NCI-H2081 treated with DMSO at 0.1 percent for 48 hours (cell line): Measurements from ENCODE around the gene COL23A1.

Experiments used
- DNase-seq: peaks from one replicate; lab custom pipeline; 2025; lab: John Stamatoyannopoulos, UW

Gene COL23A1

GRCh38 chr5:178297751-178298150 lies 292.4 kb downstream of the COL23A1 start:
- no peak for DNase-seq

DNA sequence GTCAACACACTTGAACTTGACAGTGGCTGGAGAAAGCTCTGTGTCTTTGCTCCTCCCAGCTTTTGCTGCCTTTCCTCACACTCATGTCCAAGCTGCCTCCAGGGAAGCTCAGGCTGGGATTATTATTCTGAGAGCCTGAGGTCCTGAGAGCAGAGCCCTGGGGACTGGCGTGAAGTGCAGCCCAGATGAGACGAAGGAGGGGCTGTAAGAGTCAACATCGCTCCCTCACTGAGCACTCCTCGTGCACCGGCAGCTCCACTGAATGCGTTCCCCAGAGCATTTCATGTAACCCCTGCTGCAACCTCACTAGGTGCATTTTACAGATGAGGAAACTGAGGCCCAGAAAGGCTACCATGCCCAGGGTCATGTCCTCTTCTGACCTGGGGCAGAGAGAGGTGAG lies 294.1 kb downstream of the COL23A1 start:
- DNase-seq, result no peak

DNA sequence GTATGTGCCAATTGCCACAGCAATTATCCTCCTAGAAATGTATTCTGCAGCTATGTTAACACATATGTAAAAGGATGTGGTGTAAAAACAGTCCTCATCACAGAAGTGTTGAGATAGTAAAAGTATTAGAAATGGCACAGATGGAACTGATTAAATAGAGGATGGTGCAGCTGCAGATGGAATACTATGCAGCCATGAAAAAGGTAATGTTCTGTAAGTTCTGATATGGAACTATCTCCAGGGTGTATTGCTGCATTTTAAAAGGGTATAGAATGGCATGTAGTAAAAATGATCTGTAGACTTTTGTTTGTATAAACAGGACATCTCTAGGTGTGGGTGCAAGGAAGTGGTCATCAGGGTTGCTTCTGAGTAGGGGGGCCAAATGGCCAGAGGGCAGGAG lies 294.6 kb downstream of the COL23A1 start:
- no peak for DNase-seq

- no peak for DNase-seq
Measured at GRCh38 chr5:178293815-178294214, 296.4 kb downstream of the COL23A1 start.

DNA sequence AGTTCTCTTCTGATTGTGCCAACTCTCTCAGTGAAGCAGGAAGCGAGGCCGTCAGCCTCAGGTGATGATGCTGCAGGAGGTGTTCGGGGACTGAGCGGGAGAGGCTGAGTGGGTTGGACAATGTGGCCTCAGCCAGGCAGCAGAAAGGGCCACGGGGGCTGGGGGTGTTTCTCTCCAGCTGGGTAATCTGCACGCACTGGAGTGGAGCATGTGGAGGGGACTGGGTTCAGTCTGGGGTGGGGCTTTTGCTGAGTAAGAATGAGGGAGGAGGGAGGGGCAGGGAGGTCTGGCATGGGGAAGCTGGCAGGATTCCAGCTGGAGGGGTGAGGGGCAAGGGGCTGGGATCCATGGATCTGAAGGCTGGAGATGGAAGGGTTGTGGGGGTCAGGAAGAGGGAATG lies 296.8 kb downstream of the COL23A1 start:
- DNase-seq, result no peak

DNA sequence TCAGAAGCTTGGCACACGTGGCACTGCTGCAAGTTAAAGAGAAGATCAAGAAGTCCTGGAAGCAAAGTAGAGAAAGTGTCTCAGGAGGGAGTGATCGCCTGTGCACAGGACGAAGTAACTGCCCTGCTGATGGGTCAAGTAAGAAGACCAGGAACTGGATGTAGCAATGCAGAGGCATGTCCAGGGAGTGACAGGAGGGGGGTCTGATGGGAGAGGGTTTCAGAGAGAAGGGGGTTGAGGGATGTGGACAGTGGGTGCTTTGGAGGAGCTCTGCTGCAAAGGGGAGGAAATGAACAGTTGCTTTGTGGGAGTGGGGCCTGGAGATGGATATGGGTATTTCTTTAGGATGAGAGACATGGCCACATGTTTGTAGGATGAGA lies 297.4 kb downstream of the COL23A1 start:
- no peak for DNase-seq

DNA sequence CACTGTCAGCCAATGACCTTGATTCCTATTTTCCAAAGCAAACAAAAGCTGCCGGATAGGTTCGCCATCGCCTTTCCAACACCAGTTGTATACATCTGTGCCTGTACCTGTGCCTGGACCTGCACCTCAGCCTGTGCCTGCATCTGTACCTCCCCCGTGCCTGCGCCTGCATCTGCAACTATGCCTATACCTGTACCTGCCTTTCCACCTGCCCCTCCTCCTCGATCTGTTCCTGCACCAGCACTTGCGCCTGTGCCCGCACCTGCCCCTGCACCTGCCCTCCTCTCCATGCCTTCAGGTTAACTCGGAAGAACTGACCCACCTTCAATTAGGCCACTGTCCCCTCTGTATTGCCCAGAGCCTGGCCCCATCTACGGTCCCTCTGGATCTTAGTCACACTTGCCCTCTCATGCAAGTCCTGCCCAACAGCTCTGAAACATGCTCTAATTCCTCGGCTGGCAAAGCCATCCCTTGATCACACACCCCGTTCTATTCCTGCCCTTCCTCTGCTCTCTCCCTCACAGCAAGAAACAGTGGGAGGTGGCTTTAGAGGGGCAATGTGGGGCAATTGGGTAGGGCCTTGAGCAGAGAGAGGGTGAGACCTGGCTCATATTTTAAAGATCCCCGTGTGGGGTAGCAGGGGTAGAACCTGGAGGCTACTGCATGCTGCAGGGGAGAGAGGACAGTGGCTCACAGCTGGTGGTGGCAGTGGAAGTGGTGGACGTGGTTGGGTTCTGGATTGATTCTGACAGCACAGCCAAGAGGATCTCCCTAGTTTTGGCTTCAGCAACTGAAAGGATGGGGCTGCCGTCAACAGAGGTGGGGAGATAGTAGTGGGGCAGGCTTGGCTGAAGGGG lies 298.0 kb downstream of the COL23A1 start:
- no peak for DNase-seq

GRCh38 chr5:178291161-178291561 lies 299.0 kb downstream of the COL23A1 start:
- DNase-seq, result no peak

DNA sequence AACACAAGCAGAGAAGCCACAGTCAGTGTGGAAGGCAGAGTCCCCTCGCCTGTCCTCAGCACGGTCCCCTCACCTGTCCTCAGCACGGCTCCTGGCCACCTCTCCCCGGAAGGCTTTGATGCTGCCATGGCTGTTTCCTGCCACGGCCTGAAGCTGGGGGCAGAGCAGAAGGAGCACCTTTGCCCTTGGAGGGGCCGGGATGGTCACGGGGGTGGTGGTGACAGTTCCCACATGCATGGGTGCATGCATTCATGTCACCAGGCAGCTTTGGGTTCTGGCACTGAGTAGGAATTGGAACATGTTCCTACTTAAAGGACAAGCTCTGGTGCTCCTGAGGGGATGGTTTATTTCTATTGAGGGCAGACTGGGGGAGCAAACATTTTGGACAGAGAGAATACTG lies 299.8 kb downstream of the COL23A1 start:
- no peak for DNase-seq

GRCh38 chr5:178289438-178289837 lies 300.8 kb downstream of the COL23A1 start:
- no peak for DNase-seq

DNA sequence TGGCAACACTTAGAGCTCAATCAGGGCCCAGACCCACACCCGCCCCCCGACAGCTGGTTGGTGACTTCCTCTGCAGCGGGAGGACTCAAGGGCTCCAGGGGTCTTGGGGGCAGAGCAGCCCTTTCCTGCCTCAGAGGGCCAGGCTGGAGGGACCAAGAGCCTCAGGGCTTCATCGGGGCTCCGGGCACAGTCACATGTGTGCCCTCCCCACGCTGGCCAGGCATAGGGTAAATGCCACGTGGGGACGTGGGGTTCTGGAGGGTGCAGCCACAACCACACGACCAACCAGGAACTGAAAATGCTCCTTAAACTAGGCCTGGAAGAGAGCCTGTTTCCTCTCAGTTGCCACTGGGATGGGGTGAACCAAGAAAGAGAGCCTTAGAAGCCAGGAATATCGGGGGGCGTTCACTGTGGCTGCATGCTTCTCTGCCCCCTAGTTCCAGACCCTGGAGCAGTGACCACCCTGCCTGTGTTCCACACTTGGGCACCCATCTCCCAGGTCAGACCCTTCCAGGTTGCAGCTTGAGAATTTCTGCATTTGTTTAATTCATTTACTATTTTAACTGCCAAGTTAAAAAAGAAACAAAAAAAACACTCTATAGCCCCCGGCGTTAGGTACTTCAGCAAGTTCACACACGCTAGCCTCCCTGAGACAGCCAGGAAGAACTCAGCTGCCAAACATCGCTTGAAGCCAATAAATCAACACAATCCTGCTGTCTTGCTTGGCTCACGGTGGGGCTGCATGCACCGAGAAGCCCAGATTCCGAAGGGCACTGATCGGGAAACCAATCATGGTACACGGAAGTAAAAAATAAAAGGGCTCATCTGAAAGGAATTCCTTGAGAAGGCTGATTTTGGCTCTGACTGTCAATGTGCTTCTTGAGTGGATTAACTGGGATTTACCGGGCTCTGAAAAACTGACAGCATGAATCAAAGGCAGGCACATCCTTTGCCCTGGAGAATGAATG lies 301.5 kb downstream of the COL23A1 start:
- DNase-seq, result no peak

- no peak for DNase-seq
Measured at GRCh38 chr5:178287791-178288105, 302.4 kb downstream of the COL23A1 start.

- no peak for DNase-seq
Measured at GRCh38 chr5:178287091-178287790, 303.0 kb downstream of the COL23A1 start.

GRCh38 chr5:178286226-178287090 lies 303.7 kb downstream of the COL23A1 start:
- no peak for DNase-seq

GRCh38 chr5:178285399-178286225 lies 304.6 kb downstream of the COL23A1 start:
- no peak for DNase-seq

- no peak for DNase-seq
Measured at GRCh38 chr5:178284996-178285395, 305.2 kb downstream of the COL23A1 start.

DNA sequence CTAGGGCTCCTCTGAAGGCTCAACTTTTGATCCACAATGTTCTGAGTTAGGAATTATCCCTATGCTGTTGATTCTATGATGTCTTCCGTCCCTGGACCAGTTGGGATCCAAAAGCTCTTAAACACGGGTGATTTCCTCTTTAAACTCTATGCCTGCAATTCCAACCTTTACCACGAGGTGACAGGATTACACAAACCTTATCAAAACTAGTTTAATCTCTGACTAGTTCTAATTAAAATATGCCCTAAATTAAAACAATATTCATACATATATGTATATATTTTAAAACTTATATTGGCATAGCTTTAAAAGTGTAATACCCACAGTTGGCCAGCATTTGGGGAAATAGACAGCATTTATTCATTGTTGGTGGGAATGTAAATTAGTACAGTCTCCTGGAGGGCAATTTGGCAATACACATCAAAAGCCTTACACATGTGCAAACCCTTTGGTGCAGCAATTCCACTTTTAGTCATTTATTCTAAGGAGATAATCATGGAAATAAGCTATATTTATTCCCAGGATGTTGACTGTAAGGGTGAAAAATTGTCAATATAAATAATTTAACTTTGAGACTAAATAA lies 306.0 kb downstream of the COL23A1 start:
- no peak for DNase-seq

GRCh38 chr5:178283520-178283919 lies 306.7 kb downstream of the COL23A1 start:
- DNase-seq, result no peak

DNA sequence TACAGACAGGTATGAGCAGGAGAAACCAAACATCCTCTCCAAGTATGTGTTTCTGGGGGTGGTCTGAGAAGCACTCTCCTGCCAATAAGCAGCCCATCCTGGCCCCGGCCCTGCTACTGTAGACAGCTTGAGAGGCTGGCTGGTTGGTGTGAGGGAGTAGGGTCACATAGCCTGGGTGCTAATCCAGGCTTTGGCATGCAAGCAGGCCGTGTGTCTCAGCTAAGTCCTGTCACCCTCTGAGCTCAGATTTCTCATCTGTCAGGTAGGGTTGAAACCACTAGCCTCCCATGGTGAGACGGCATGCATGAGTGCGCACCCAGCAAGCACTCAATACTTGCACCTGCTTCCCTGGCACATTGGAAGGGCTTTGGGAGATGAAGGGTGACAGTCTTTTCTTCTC lies 307.8 kb downstream of the COL23A1 start:
- DNase-seq, result no peak

- no peak for DNase-seq
Measured at GRCh38 chr5:178281331-178281730, 308.9 kb downstream of the COL23A1 start.
